Vagina (tissue), 2 donors: ENCODE measurements around the gene ZBTB32. TPM values are rescaled to one million over a fixed set of nuclear protein-coding genes. Genes with fewer than 3 reads are reported as not detected.

Source experiments
- DNase-seq, 2 donors: peaks; one replicate each; pipeline ENCODE4 v3.0.0-alpha.2; 2017; ENCODE audit errors: extremely low spot score in 2 of 2
- H3K27ac ChIP-seq: fragments of 200-600 bp; sonication (generic); one replicate; pipeline ENCODE4 v1.5.1; 2019
- H3K27me3 ChIP-seq: fragments of 200-600 bp; sonication (generic); one replicate; pipeline ENCODE4 v1.5.1; 2019
- H3K36me3 ChIP-seq, 2 donors: fragments of 200-600 bp; sonication (generic); one replicate each; pipeline ENCODE4 v1.5.1; 2017 to 2019
- H3K4me1 ChIP-seq: fragments of 200-600 bp; sonication (generic); one replicate; pipeline ENCODE4 v1.5.1; 2019
- H3K4me3 ChIP-seq, 2 donors: fragments of 200-600 bp; sonication (generic); 1 replicate in 1 of 2; 2 replicates in 1 of 2; pipeline ENCODE4 v1.5.1; 2016 to 2019
- H3K9me3 ChIP-seq: fragments of 200-600 bp; sonication (generic); one replicate; pipeline ENCODE4 v1.5.1; 2019
- POLR2A ChIP-seq, 2 donors: fragments of 450-650 bp; IDR thresholded peaks; one replicate each; pipeline ENCODE4 v1.6.1; 2017; ENCODE audit warnings: antibody characterized with exemption in 2 of 2, mild to moderate bottlenecking in 2 of 2, moderate library complexity in 2 of 2
- POLR2AphosphoS5 ChIP-seq, 2 donors: sonication (generic); formaldehyde crosslinking; IDR thresholded peaks; one replicate each; pipeline ENCODE4 v1.9.0; 2017; ENCODE audit warnings: antibody characterized with exemption in 2 of 2, mild to moderate bottlenecking in 2 of 2, low read depth in 1 of 2; ENCODE audit not compliant: insufficient read depth in 1 of 2
- intact Hi-C: fragments of 100-400 bp; cut with DNase I; formaldehyde crosslinking; loops from one replicate; pipeline ENCODE4 v1.15.1; 2023
- total RNA-seq: library from RNA; depleted of rRNA; stranded (reverse); fragments of >200 nt; gene quantifications from one replicate; pipeline ENCODE4 v1.2.3, GENCODE V29; 2016
- TF ChIP-seq, protein P1 (sequence below), 3 experiments: fragments of 450-650 bp in 2 of 3; fragments of 200-600 bp in 1 of 3; sonication (generic) in 1 of 3; IDR thresholded peaks; one replicate each; pipeline ENCODE4 v1.5.1; 2017 to 2019; ENCODE audit warnings: antibody characterized with exemption in 3 of 3, mild to moderate bottlenecking in 2 of 3, moderate library complexity in 2 of 3

The ZBTB32 gene
- total RNA-seq, 1 donor from 2014 or later, result not detected

DNA sequence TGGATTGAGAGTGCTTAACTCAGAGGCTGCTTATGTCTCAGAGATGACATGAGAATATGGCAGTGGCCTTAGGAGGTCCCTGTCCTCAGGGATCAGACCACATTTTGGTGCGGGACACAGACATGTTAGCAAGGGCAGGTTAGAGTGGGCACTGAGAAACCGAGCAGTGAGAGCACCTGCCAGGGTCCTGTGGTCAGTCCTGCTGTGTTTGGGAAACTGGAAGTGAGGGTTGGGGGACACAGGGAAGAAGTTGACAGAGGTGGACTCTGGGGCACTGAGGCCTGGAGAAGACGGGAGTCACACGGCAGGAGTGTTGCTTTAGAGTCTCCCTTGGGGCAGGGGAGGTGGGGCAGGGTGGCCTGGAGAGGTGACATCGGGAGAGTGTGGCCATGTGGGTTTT, 30.5 kb downstream of the ZBTB32 start:
- no peak for DNase-seq
- peaks cover 5% of the 10 kb centered on the region for H3K4me1 ChIP-seq
- H3K9me3 ChIP-seq, result no peaks in the 10 kb centered on the region
- no peak overlapping the region for H3K27ac ChIP-seq
- H3K36me3 ChIP-seq, result peaks cover 0 to 64% of the 10 kb centered on the region in 2 donors
- TF ChIP-seq POLR2AphosphoS5 (IDR thresholded peaks at IDR 0.05; ENCODE audit: insufficient read depth in 1 of 2, low read depth in 1 of 2) (no peak), POLR2A (IDR thresholded peaks at IDR 0.05) (no peak)
- TF ChIP-seq, protein P1, sequence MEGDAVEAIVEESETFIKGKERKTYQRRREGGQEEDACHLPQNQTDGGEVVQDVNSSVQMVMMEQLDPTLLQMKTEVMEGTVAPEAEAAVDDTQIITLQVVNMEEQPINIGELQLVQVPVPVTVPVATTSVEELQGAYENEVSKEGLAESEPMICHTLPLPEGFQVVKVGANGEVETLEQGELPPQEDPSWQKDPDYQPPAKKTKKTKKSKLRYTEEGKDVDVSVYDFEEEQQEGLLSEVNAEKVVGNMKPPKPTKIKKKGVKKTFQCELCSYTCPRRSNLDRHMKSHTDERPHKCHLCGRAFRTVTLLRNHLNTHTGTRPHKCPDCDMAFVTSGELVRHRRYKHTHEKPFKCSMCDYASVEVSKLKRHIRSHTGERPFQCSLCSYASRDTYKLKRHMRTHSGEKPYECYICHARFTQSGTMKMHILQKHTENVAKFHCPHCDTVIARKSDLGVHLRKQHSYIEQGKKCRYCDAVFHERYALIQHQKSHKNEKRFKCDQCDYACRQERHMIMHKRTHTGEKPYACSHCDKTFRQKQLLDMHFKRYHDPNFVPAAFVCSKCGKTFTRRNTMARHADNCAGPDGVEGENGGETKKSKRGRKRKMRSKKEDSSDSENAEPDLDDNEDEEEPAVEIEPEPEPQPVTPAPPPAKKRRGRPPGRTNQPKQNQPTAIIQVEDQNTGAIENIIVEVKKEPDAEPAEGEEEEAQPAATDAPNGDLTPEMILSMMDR (IDR thresholded peaks at IDR 0.05), result no peak
- no peaks in the 10 kb centered on the region for H3K27me3 ChIP-seq
- H3K4me3 ChIP-seq, result no peak overlapping the region
- intact Hi-C loops, result no loop called here

DNA sequence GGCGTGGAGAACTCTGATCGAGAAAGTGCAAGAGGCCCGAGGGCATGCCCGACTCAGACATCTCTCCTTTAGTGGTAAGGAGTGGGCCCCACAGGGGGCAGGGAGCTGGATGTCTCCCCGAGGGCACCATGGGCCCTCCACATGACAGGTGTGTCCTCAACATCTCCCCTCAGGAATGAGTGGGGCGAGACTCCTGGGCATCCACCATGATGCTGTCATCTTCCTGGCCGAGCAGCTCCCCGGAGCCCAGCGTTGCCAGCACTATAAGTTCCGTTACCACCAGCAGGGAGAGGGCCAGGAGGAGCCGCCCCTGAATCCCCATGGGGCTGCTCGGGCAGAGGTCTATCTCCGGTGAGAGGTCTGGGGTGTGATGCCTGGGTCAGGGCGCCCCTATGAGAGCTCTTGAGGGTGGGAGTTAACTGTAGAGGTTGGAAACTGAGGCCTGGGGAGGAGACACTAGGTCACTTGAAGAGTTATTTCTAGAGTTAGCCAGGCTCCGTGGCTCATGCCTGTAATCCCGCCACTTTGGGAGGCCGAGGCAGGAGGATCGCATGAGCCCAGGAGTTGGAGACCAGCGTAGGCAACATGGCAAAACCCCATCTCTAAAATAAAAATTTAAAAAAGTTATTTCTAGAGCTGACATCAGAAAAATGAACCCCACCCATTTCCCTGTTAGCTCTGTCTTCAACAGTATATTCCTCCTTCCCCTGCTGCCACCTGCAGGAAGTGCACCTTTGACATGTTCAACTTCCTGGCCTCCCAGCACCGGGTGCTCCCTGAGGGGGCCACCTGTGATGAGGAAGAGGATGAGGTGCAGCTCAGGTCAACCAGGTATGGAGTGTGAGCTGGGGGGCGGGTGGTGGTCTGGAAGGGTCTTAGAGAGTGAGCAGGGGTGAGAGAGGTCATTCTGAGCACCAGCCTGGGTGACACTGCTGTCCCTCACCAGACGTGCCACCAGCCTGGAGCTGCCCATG, 32.8 kb downstream of the ZBTB32 start:
- H3K4me1 ChIP-seq, result peaks cover 17% of the 10 kb centered on the region
- H3K9me3 ChIP-seq, result no peaks in the 10 kb centered on the region
- intact Hi-C loops, result no loop called here
- no peak overlapping the region for H3K27ac ChIP-seq
- no peak for DNase-seq
- TF ChIP-seq POLR2A (IDR thresholded peaks at IDR 0.05), result no peak
- H3K27me3 ChIP-seq, result no peaks in the 10 kb centered on the region
- H3K4me3 ChIP-seq, result no peak overlapping the region
- peaks cover 0 to 41% of the 10 kb centered on the region in 2 donors for H3K36me3 ChIP-seq

DNA sequence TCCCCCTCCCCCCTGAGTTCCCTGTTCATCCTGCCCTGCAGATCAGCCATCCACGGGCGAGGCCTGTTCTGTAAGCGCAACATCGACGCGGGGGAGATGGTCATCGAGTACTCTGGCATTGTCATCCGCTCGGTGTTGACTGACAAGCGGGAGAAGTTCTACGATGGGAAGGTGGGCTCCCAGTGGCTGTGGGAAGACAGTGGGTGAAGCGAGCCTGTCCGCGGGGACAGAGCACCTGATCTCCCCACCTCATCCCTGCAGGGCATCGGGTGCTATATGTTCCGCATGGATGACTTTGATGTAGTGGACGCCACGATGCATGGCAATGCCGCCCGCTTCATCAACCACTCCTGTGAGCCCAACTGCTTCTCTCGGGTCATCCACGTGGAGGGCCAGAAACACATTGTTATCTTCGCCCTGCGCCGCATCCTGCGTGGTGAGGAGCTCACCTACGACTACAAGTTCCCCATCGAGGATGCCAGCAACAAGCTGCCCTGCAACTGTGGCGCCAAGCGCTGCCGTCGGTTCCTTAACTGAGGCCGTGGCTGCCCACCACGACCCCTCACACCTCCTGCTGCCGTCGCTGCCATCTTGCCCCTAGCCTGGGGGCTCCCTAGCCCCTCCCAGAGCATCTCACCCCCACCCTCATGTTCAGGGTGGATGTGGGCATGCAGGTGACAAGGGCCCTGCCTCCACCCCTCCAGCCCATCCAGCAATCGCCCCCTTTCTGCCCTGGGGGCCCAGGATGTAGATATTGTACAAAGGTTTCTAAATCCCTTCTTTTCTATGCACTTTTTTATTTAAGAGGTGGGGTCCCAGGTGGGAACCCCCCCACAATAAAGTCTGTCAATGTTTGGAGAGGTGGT, 33.9 kb downstream of the ZBTB32 start:
- no peak overlapping the region for H3K4me3 ChIP-seq
- peaks cover 0 to 30% of the 10 kb centered on the region in 2 donors for H3K36me3 ChIP-seq
- intact Hi-C loops, result loop anchor here (2.0 kb wide), 1 partner anchor 43 kb away; no protein-coding TSS in a partner anchor
- peaks cover 17% of the 10 kb centered on the region for H3K4me1 ChIP-seq
- H3K27ac ChIP-seq, result no peak overlapping the region
- H3K27me3 ChIP-seq, result no peaks in the 10 kb centered on the region
- DNase-seq, result no peak
- TF ChIP-seq, protein P1 (IDR thresholded peaks at IDR 0.05), result no peak
- TF ChIP-seq POLR2A (IDR thresholded peaks at IDR 0.05) (no peak), POLR2AphosphoS5 (IDR thresholded peaks at IDR 0.05; ENCODE audit: insufficient read depth in 1 of 2, low read depth in 1 of 2) (no peak)
- no peaks in the 10 kb centered on the region for H3K9me3 ChIP-seq

DNA sequence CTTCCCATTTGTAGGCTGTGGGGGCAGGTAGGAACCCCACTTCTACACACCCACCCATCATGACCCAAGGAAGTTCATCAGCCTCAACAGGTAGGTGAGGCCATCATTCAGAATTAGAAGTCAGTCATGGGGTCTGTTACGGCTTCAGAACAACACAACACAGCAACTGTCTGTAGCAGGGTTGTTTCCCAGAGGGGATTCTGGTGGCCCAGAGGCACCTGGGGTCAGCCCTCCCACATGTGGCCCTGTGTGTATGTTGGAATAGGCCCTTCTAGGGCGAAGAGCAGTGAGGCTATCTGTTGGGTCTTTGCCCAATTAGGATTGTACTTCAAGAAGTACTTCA, 34.5 kb downstream of the ZBTB32 start:
- no peak for DNase-seq
- no peak overlapping the region for H3K4me3 ChIP-seq
- TF ChIP-seq POLR2AphosphoS5 (IDR thresholded peaks at IDR 0.05; ENCODE audit: insufficient read depth in 1 of 2, low read depth in 1 of 2), result no peak
- TF ChIP-seq, protein P1 (IDR thresholded peaks at IDR 0.05), result no peak
- no peak for TF ChIP-seq POLR2A (IDR thresholded peaks at IDR 0.05)
- no peaks in the 10 kb centered on the region for H3K9me3 ChIP-seq
- H3K27ac ChIP-seq, result no peak overlapping the region
- peaks cover 17% of the 10 kb centered on the region for H3K4me1 ChIP-seq
- peaks cover 0 to 29% of the 10 kb centered on the region in 2 donors for H3K36me3 ChIP-seq
- no peaks in the 10 kb centered on the region for H3K27me3 ChIP-seq
- intact Hi-C loops, result loop anchor here (2.0 kb wide), 1 partner anchor 44 kb away; no protein-coding TSS in a partner anchor
